Central memory CD4-positive, alpha-beta T cell (primary cell): ENCODE data around the gene ABHD12.
"Not testable (repeated sequence)": the region's sequence is repeated elsewhere in the genome, so short reads cannot be mapped to it uniquely, and the experiment has no call there.

Experiments used
- DNase-seq: peaks from one replicate; pipeline ENCODE4 v3.0.0; 2022

The ABHD12 gene

DNA sequence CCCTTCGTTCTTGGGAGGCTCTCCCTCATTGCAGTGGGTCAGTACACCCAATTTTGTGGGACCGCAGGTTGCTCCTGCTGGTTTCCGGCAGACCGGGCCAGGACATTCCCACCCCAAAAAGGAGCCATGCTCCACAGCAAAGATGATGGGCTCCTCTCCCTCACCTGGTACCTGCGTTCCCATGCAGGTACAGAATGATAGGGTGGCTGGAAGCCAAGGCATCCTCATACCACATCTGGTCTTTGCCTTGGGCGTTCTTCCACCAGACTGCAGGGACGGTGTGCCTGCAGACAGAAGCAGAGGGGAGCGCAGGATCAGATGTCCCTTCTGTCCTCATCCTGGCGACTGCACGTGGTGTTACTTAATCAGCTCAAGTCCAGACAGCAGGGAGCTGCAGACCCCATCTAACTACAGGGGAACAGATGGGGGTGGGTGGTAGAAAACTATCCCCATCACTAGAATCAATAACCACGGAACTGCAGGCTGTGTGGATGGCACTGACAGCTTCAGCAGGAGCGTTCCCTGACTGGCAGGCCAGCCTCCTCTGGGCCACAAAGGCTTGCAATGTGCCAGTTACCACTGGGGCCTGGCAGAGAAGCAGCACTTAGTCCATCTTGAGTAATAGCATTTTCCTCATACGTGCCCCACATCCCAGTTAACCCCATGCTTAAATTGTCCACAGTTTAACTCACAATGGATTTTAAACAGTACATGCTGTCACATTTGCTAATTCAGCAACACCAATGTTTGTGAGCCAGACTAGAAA, 70.4 kb downstream of the ABHD12 start:
- DNase-seq = no peak

DNA sequence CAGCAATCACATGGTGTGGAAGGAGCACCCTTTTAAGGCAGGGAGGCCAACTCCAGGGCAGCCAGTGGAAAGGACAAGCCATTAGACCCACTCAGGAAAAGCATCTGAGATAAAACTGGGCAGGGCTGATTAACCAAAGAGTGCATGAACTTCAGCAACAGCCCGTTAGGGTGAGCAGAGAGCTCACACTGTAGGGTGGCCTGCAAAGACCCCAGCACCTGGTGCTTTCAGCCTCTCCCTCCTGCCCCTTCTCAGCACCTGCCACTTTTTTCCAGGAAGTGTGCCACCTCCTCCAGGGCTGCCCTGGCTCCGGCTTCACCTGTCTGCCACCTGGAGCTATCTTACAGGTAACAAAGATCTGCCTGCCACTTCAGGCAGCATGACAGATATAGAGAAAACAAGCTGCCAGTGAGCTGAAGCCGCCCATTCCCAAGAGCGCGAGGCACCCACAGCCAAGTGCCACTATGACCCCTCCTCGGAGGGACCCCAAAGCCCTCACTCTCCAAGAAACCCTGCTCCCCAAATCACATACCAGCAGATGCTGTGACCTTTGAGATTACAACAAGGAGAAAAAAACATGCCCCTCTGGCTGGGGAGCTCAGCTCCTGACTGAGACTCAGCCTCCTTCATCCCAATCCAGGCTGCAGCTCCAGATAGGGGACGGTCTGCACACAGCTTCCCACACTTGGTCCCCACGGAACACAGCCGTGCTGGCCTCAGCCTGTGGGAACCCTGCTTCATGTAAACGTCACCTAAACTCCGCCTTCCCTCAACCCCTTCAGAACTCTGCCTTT, 71.2 kb downstream of the ABHD12 start:
- no peak for DNase-seq

DNA sequence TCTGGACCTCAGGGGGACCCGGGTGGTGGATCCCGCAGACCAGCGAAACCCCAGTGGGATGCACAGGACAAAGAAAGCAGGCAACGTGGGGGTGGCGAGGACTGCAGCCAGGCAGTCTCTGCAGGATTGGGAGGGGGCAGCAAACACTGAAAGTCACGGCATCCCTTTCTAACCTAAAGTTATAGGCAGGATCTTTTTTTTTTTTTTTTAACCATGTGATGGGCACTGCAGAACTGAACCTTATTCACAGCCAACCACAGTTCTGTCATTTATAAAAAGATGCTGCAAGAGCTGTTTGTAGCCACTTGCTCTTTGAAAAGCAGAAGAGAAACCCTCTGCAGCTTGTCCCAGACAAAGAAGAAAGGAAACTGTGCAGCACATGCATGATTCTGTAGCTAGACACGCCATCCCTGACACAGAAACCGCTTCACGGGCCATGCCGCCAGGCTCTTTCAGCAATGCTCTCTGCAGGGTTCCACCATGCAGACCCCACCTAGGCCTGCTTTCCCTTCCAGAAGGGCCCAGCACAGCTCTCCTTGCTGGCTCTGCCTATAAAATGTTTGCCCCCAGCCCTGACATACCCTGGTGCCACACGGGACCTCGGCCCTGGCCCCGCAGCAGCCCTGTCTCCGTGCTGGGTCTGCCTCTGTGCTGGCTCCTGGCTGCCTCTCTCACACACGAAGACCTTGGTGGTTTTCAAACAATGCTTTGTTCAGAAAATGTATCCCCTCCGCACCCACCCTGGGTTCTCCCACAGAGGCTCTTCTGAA, 72.0 kb downstream of the ABHD12 start:
- DNase-seq = no peak

DNA sequence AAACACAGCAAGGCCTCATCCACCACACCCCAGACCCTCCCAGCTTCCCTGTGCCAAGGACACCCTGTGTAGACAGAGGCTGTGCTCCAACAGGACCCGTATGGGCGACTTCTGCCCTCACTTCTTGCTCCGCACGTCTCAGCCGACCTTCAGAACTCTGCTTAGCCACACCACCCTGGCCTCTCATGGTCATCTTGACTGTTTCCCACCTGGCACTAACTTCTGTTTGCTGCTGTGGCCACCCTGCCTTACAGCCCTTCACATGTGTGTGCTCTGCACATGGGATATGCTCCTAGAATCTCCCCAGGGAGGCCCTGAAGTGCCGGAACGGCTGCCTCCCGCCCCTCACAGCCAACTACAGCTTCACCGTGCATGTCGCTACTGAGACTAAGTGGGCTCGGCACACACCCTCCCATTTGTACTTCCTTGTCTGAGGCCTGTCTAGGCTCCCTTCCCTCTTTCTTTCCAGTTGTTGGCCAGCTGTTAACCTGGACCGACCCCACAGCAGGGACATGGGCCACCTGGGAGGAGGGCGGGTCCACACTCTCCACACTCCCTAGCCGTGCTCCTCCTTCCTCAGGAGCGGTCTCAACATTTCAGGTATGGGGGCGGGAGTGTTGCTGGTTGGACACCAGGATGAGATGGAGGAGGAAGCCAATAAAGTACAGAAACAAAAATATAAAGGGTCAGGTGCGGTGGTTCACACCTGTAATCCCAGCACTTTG, 73.1 kb downstream of the ABHD12 start:
- DNase-seq = no peak

DNA sequence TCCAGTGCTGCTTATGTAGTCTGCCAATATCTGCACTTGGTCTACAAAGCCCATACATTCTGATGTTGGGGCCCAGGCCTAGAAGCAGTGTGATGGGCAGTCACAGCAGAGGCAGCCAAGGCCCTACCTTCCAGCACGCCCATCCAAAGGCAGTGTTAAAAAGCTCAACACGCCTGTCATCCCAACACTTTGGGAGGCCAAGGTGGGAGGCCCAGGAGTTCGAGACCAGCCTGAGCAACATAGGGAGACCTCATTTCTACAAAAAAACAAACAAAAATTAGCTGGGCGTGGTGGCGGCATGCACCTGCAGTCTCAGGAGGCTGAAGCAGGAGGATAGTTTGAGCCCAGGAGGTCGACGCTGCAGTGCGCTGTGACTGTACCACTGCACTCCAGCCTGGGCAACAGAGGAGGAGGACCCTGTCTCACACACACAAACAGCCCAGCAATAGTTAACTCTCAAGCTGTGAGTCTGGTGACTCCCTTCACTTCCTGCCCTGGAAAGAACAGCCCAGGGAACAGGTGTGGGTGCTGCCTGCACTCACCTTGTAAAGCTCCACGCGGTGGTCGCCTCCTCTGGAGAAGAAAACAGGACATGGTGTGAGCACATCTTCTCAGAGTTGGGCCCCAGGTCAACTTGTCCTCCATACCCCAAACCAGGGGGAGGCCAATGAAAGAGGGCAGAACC, 74.0 kb downstream of the ABHD12 start:
- no peak for DNase-seq

DNA sequence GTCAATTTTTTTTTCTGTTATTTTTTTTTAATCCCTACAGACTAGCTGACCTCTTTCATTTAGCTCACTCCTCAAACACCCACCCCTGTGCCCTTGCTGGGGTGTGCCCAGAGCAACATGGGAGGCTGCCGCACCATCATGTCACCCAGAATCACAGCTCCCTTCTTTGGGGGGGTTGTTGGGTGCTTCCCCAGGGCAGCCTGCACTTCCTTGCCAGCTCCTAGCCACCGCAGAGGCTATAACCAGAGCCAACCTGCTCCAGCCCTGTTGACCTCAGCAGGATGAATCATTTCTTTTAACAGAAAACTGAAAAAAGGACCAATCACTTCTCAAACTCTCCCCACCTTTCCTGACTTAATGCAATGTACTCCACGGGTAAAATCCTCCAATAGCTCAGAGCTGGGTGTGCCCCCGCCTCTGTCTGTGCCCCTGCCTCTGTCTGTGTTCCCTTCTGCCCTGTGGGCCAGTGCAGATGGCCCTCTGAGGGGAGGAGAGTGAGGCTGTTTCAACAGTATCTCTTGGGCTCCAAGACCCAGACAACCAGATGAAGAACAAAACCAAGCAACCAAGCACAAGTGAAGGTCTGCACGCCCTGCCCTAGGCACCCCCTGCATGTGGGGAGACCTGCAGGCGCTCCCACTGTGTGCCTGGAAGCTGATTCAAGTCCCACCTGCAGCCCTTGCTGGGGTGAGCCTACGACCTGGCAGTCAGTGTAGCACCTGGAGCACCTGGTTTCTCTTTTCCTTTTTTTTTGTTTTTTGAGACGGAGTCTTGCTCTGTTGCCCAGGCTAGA, 75.0 kb downstream of the ABHD12 start:
- no peak for DNase-seq

DNA sequence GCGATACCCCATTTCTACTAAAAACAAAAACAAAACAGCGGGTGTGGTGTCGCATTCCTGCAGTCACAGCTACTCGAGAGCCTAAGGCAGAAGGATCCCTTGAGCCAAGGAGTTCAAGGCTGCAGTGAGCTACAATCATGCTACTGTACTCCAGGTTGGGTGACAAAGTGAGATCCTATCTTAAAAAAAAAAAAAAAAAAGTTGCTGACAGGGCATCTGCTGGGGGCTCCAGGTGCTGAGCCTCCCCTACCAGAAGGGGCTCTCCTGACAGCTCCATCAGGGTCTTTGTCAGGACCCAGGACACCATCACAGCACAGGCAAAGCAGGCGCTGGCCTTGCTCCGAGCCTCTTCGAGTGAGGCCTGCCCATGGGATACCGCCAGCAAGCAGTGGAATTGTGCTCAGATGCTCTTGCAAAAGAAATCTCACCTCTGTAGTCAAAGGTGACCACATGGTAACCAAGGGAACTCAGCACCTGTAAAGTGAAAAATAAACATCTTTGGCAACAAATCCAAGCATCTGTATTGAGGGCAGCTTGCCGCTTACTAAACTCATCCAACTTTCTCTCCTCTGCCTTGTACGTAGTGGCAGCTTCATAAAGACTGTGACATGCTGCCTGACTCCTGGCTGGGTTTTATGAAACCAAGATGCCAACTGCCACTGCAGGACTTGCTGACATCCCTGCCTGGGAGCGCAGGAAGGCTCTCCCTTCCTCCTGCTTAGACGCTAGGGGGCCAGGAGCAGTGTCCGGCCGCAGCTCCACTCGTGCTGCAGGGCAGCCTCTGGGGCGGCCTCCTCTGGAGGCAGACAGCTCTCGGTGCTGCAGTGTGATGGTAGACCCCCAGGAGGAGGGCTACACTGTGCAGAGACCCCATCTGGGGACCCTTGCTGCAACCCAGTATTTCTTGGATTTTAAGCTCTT, 75.9 kb downstream of the ABHD12 start:
- no peak for DNase-seq

DNA sequence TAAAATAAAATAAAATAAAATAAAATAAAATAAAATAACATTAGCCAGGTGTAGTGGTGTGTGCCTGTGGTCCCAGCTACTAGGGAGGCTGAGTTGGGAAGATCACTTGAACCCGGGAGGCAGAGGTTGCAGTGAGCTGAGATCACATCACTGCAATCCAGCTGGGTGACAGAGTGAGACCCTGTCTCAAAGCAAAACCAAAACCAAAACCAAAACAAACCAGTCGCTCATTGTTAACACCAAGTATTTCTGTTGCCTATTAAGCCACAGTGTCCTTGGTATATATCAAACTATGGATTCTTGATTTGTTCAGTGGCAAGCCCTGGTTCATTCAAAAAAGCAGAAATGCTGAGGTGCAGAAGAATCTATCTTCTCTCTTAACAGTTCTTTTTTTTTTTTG, 77.0 kb downstream of the ABHD12 start:
- DNase-seq = no peak

DNA sequence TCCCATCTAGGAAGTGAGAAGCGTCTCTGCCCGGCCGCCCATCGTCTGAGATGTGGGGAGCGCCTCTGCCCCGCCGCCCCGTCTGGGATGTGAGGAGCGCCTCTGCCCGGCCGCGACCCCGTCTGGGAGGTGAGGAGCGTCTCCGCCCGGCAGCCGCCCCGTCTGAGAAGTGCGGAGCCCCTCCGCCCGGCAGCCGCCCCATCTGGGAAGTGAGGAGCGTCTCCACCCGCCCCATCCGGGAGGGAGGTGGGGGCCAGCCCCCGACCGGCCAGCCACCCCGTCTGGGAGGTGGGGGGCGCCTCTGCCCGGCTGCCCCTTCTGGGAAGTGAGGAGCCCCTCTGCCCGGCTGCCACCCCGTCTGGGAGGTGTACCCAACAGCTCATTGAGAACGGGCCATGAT, 77.9 kb downstream of the ABHD12 start:
- not testable (repeated sequence) for DNase-seq

DNA sequence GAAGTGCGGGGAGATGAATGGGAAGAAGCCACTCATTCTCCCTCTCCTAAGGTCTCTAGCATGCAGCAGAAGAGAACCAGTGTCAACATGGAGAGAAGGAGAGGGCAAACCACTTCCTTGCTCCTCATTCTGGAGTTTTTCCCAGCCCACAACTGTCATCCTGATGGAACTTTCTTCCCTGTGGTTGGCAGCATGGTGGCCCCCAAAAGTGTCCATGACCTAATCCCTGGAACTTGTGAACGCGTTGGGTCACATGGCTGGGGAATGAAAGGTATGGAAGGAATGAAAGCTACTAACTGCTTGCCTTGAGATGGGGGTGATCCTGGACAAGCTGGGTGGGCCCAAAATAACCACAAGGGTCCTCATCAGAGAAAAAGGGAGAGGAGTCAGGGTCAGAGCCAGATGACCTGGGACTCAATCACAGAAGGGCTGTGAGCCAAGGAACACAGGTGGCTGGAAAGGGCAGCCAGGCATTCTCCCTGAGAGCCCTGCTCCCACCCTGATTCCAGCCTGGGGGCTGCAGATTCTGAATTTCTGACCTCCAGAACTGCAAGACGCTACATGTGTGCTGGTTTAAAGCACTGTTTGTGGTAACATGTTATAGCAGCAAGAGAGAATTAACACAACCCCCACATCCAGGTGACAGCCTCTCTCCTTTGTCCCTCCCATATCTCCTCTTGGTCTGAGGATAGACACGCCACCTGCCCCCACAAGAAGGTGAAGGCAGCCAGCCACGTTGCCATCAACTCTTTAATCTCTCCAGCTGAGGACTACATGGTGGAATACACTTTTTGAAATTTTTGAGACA, 79.5 kb downstream of the ABHD12 start:
- no peak for DNase-seq

DNA sequence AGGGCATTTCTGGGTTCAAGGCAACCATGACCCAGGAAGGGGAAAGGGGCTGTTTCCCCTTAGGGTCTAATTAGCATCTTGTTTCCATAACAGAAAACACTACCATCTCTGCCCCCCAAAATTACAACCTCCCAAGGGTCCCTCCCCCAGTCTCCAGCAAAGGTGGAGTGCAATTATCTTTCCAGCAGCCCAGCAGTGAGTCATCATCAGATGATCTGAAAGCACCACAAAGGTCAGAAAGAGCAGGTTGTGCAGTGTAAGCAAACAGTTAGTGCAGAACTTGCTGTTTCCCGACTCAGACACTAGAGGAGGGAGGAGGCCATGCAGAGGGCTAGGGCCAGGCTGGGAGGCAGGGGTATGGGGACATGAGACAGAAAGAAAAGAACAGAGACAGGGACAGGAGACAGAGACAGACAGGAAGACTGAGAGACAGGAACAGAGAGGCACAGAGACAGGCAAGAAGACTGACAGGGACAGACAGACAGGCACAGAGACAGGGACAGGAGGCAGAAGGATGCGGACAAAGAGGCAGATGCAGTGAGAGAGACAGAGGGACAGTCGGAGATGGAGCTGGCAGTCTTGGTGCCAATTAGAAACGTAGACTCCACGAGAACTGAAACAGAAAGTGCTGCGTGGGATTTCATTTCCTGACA, 80.2 kb downstream of the ABHD12 start:
- DNase-seq = peak; percentile 10

DNA sequence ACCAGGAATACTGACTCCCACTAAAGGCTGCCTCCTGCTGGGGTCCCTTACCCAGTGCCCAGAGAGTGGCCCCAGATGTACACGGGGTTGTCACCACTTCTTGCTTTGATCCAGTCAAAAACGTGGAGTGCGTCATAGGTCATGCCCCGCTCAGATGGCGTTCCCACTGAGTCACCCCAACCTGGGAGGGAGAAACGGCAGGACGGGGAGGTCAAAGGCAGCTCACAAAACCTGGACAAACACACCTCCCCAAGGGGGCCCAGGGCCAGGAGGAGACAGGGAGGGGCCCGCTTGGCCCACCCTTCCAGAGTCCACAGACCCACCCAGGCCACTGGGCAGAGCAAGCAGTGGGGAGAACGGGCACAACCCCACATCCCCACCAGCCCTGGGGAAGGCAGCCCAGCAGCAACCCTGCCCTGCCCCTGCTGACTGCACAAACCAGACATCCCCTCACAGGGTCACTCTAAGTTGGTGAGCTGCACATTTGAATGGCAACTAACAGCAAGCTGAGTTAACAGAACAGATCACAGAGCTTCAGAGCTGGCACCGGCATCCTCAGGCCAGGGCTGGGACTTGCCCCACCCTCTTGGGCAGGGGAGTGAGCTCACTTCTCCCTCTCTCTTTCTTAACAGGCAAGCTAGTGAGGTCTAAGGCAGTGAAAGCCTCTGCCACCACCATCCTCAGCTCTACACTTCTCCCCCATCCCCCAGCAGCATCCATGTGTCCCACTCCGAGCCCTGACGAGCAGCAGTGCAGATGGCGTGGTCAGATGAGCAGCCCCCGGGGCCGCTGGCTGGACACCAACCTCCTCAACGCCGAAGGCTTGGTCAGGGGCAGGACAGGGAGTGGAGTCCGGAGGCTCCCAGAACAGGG, 81.0 kb downstream of the ABHD12 start:
- DNase-seq = no peak

DNA sequence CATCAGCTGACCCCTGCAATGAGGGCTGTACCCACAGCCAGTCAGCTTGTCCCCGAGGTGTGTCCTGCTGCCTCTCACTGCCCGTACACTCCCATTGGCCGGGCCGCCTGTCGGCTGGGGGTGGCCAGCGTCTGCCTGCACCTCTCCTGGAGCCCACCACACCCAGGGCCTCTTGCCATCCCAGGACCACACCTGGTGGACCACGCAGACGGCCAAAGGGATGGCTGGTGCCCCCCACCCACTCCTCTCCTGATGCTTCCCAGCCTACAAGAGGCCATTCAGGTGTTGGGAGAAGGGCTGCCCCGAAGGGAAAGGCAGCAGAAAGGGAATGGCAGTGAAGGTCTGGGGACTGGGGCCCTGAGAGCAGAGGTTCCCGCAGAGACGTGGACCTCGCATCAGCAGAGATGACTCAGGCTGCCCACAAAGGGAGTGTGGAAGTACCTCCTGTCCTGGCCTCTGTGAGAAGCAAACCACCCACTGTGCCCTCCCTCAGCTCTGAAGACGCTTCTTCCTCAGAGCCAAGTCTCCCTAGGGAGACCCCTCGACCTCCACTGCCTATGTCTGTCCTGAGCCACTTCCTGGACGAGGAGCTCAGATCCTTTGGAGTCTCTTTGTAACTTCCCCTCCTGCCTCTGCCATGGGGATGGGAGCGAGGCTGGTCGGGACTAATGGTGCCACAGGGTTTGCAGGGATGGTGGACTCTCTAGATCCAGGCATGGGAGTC, 81.8 kb downstream of the ABHD12 start:
- DNase-seq = no peak

DNA sequence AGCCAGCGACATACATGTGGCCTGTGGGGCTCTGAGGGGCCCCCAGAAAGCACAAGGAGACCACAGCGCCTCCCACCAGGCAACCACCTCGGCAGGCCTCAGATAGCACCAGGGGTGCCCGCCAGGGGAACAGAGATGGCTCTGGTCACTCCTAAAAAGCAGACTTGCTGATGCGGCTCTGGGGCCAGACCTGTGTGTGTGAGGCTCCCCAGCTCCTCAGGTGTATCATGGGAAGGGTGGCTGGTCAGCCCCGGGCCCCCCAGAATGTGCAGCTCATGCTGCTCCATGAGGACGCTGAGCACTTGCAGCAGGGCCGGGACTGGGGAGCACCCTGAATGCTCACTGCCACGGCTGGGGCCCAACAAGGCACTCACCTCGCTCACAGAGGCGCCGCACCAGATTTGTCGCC, 82.5 kb downstream of the ABHD12 start:
- DNase-seq = no peak

DNA sequence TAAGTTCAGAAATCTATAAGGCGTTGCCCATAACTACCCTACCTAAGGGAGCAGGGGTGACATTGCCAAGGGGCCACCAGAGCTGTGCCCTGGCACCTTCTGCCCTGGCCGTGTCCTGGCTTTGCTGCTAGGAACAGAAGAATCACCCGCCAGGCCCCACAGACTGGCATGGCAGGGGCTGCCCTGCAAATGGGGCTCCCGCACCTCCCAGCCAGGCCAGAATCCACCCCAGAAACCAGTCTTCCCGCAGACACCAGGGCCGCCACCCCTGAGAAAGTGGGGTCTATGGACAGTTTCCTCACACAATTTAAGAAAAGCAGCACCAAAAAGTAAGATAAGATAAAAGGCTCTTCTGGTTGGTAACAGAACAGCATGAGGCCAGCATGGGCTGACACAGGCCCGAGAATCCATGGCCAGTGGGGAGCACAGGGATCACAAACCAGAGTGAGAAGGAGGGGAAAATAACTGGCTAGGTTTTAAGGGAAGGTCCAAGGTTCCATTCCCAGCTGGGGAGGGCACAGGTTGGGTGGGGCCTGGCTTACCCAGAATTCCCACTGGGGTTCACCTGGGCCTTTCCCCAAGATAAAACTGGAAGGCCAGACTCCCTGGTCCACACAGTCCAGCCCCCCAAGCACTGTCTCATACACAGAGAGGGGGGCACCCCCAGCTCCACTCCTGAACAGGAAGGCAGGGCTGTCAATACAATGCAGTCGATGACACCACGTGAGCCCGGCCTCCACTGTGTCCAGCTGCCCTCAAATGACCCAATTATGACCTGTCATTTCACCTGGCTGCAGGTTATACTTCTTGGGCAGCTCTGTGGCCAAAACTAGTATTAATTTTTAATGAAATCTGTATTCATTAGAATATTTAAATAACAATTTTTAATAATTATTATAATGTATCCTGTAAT, 83.4 kb downstream of the ABHD12 start:
- no peak for DNase-seq

DNA sequence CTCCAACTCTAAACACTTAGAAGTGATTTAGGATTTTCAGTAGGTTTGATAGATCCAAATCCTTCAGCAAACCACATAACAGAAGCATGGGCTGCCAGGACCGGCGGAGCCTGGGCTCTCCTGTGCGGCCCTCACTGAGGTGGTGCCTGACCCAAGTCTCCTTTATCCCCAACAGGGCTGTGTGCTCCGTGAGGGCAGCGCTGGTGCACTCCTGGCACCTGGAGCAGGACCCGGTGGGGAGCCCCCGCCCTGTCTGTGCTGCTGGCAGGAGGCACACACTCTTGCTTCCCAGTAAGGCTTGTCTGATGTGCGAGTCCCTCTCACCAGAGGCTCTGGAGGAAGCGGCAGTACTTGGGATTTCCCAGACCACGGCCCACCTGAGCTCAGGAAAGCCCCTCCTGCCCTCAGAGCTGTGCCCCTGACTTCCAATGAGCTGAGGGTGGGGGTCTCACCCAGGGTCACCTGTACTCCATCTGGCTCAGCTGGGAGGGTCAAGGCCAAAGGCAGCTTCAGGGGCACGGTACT, 86.5 kb downstream of the ABHD12 start:
- no peak for DNase-seq
